GM12878 (cell line): ENCODE results near the gene FMNL3. TPM values are rescaled to one million over a fixed set of nuclear protein-coding genes. Genes with fewer than 3 reads are reported as not detected.

Experiments
- ATAC-seq: fragments of 200-7000 bp; cut with Tn5 transposase; 3 replicates; pipeline ENCODE4 v1.9.1; 2020; ENCODE audit warnings: mild to moderate bottlenecking, moderate library complexity
- BruUV-seq: library from RNA; stranded (reverse); fragments of 400-500 nt; replicated peaks from 2 replicates; lab custom pipeline; 2021; lab: Mats Ljungman, UMichigan
- CTCF ChIA-PET: fragments of 300-600 bp; sonication (Branson Sonifier 250); formaldehyde crosslinking; extraction: SDS; loops from one replicate; lab custom pipeline; 2021; ENCODE audit warnings: inconsistent platforms; lab: Yijun Ruan, JAX
- POLR2A ChIA-PET: fragments of 350-600 bp; formaldehyde crosslinking; extraction: SDS; loops from one replicate; lab custom pipeline; 2021; ENCODE audit warnings: inconsistent platforms; lab: Charles Lee
- RAD21 ChIA-PET: fragments of 300-600 bp; sonication (Branson Sonifier 250); formaldehyde crosslinking; loops from one replicate; lab custom pipeline; 2023; ENCODE audit warnings: antibody characterized with exemption; ENCODE audit not compliant: unreplicated experiment; lab: Charles Lee
- SMC1A ChIA-PET: fragments of 300-600 bp; sonication (Branson Sonifier 250); formaldehyde crosslinking; loops from one replicate; lab custom pipeline; 2023; ENCODE audit not compliant: unreplicated experiment, uncharacterized antibody; lab: Charles Lee
- DNase-seq: peaks from one replicate; pipeline ENCODE4 v3.0.0-alpha.2; 2011; ENCODE audit warnings: low read depth, low spot score
- FAIRE-seq: peaks from 3 replicates; lab custom pipeline; 2011; peaks lifted over from hg19 to GRCh38; lab: Jason Lieb, UNC
- H2AFZ ChIP-seq: 2 replicates; pipeline ENCODE4 v1.6.0; 2011; ENCODE audit warnings: low read depth, low read length, control low read depth; ENCODE audit not compliant: control insufficient read depth
- H3K27ac ChIP-seq: 2 replicates; pipeline ENCODE4 v1.5.1; 2011; ENCODE audit warnings: control low read depth; ENCODE audit not compliant: control insufficient read depth, insufficient read depth
- H3K27me3 ChIP-seq, 2 experiments: replicated peaks in 1 of 2; 2 replicates each; pipeline versions ENCODE4 v1.6.0 to v1.6.1; 2011; ENCODE audit warnings: low read length in 1 of 2; ENCODE audit not compliant: control insufficient read depth in 2 of 2, insufficient read depth in 2 of 2
- H3K36me3 ChIP-seq, 2 experiments: 2 replicates each; pipeline ENCODE4 v1.5.1; 2011; ENCODE audit warnings: low read length in 1 of 2; ENCODE audit not compliant: control insufficient read depth in 2 of 2, insufficient read depth in 2 of 2
- H3K4me1 ChIP-seq: 2 replicates; pipeline ENCODE4 v1.6.1; 2011; ENCODE audit warnings: mild to moderate bottlenecking, low read length, moderate library complexity, mixed read lengths; ENCODE audit not compliant: control insufficient read depth, insufficient read depth
- H3K4me2 ChIP-seq: 2 replicates; pipeline ENCODE4 v1.6.0; 2011; ENCODE audit warnings: control low read depth; ENCODE audit not compliant: control insufficient read depth, insufficient read depth
- H3K4me3 ChIP-seq: fragments of 200-600 bp; sonication (generic); 2 replicates; pipeline ENCODE4 v1.5.1; 2016
- H3K79me2 ChIP-seq: 2 replicates; pipeline ENCODE4 v1.6.0; 2011; ENCODE audit warnings: low read length; ENCODE audit not compliant: control insufficient read depth, insufficient read depth
- H3K9ac ChIP-seq: 2 replicates; pipeline ENCODE4 v1.8.0; 2011; ENCODE audit warnings: low read length, control low read depth, mixed read lengths; ENCODE audit not compliant: control insufficient read depth, insufficient read depth
- H3K9me3 ChIP-seq: replicated peaks from 3 replicates; pipeline ENCODE4 v1.5.1; 2011; ENCODE audit warnings: mild to moderate bottlenecking, low read length; ENCODE audit not compliant: control insufficient read depth, insufficient read depth
- H4K20me1 ChIP-seq: 2 replicates; pipeline ENCODE4 v1.6.0; 2011; ENCODE audit not compliant: control insufficient read depth, insufficient read depth
- BMI1 ChIP-seq: fragments of 450-650 bp; IDR thresholded peaks from 2 replicates; pipeline ENCODE4 v1.6.1; 2016; ENCODE audit warnings: mild to moderate bottlenecking, moderate library complexity, borderline replicate concordance
- BRCA1 ChIP-seq: IDR thresholded peaks from 2 replicates; pipeline ENCODE4 v1.6.1; 2011; ENCODE audit warnings: low read depth, low read length, improper control_type of control experiment
- FOS ChIP-seq: IDR thresholded peaks from 3 replicates; pipeline ENCODE4 v1.6.1; 2011; ENCODE audit warnings: borderline replicate concordance; ENCODE audit not compliant: insufficient read length; ENCODE audit errors: extremely low read depth
- IRF3 ChIP-seq: fragments of 450-650 bp; IDR thresholded peaks from 2 replicates; pipeline ENCODE4 v1.6.1; 2014; ENCODE audit warnings: mild to moderate bottlenecking
- NKRF ChIP-seq: fragments of 450-650 bp; conservative IDR thresholded peaks from 2 replicates; pipeline ENCODE4 v1.6.1; 2017; ENCODE audit warnings: mild to moderate bottlenecking, moderate library complexity
- POLR2AphosphoS5 ChIP-seq: IDR thresholded peaks from 2 replicates; pipeline ENCODE4 v1.6.1; 2011; ENCODE audit warnings: mild to moderate bottlenecking, low read length, inconsistent platforms
- POU2F2 ChIP-seq: IDR thresholded peaks from 3 replicates; pipeline ENCODE4 v1.6.1; 2011; ENCODE audit warnings: low read depth, mild to moderate bottlenecking, low read length, borderline replicate concordance
- RELA ChIP-seq: fragments of 450-650 bp; IDR thresholded peaks from 2 replicates; pipeline ENCODE4 v1.8.0; 2014; ENCODE audit warnings: borderline replicate concordance; ENCODE audit not compliant: partially characterized antibody
- SRF ChIP-seq, 2 experiments: IDR thresholded peaks; 2 replicates each; pipeline ENCODE4 v1.6.1; 2011; ENCODE audit warnings: low read depth in 2 of 2, low read length in 2 of 2, mild to moderate bottlenecking in 1 of 2, moderate library complexity in 1 of 2
- STAT3 ChIP-seq: IDR thresholded peaks from 2 replicates; pipeline ENCODE4 v1.6.1; 2011; ENCODE audit warnings: low read depth, low read length, improper control_type of control experiment
- SUPT20H ChIP-seq: IDR thresholded peaks from 2 replicates; pipeline ENCODE4 v1.6.1; 2011; ENCODE audit warnings: low read depth, mild to moderate bottlenecking, low read length, moderate library complexity, borderline replicate concordance; ENCODE audit not compliant: control insufficient read depth
- ZNF592 ChIP-seq: fragments of 450-650 bp; IDR thresholded peaks from 2 replicates; pipeline ENCODE4 v1.6.1; 2017; ENCODE audit warnings: mild to moderate bottlenecking, moderate library complexity
- WGBS: methylation state at CpG from one replicate; pipeline ENCODE4 v1.1.6; 2016; ENCODE audit warnings: low lambda C conversion rate; ENCODE audit not compliant: insufficient replicate concordance, insufficient coverage; ENCODE audit errors: missing lambda C conversion rate; 5-methylcytosine and 5-hydroxymethylcytosine counted together
- in situ Hi-C: fragments of 300-500 bp; cut with MboI; formaldehyde crosslinking; loops from 9 replicates; pipeline ENCODE4 v1.14.3; 2018; ENCODE audit warnings: mixed read lengths
- intact Hi-C: fragments of 100-400 bp; cut with micrococcal nuclease; formaldehyde crosslinking; loops from one replicate; pipeline ENCODE4 v1.14.2; 2022; ENCODE audit not compliant: unreplicated experiment
- polyA plus RNA-seq, 11 experiments: library from polyadenylated mRNA; depleted of rRNA in 4 of 11; unstranded in 6 of 11; stranded (reverse) in 5 of 11; fragments of >200 nt; fragmentation: Nextera tagmentation in 4 of 11; fragmentation: Illumina TruSeq in 1 of 11; extraction: Ambion mirVana in 4 of 11; extraction: Trizol in 1 of 11; gene quantifications; 1 replicate in 1 of 11; 2 replicates in 10 of 11; pipeline versions ENCODE4 v1.2.1 to v1.2.3, GENCODE V29; 2011 to 2016; ENCODE audit warnings: inconsistent platforms in 2 of 11, missing spikeins in 2 of 11, low read depth in 1 of 11
- total RNA-seq, 4 experiments: library from RNA; depleted of rRNA in 3 of 4; stranded (reverse); fragments of >200 nt in 3 of 4; fragmentation: Illumina TruSeq in 1 of 4; extraction: Trizol in 1 of 4; gene quantifications; 2 replicates each; pipeline versions ENCODE4 v1.2.1 to v1.2.3, GENCODE V29; 2013 to 2021

Gene FMNL3
- total and polyA plus RNA-seq, 10 of the 15 experiments (the other 5 are each of a cell fraction or from before 2014, with no cell fraction given) = 3.0 to 64.9 (median 30.9) TPM

- Histone ChIP-seq H3K27ac (no peak overlapping the region), H3K27me3 (no peaks in the 10 kb centered on the region), H3K4me3 (no peak overlapping the region), H3K9me3 (no peaks in the 10 kb centered on the region), H3K4me2 (no peak overlapping the region), H4K20me1 (no peaks in the 10 kb centered on the region), H3K79me2 (no peaks in the 10 kb centered on the region), H3K4me1 (no peaks in the 10 kb centered on the region), H2AFZ (no peak overlapping the region), H3K9ac (no peak overlapping the region), H3K36me3 (peaks cover 30 to 53% of the 10 kb centered on the region in 2 experiments)
- no peak for ATAC-seq
- in situ Hi-C loops = loop anchor here (10.0 kb wide), 1 partner anchor 188 kb away; no protein-coding TSS in a partner anchor
- intact Hi-C loops = no loop called here
- no peak for TF ChIP-seq SRF (IDR thresholded peaks at IDR 0.05; ENCODE audit: low read depth in 2 of 2, low read length in 2 of 2)
- TF ChIP-seq FOS = no peak
- TF ChIP-seq STAT3 = no peak
- TF ChIP-seq NKRF = no peak
- no peak for TF ChIP-seq BMI1
- TF ChIP-seq POU2F2 = no peak
- TF ChIP-seq ZNF592 = no peak
- TF ChIP-seq SUPT20H = no peak
- TF ChIP-seq RELA = no peak
- no peak for TF ChIP-seq POLR2AphosphoS5
- TF ChIP-seq BRCA1 = no peak
- TF ChIP-seq IRF3 = no peak
- ChIA-PET SMC1A (interaction anchor here (1.2 to 10.9 kb wide), 3 partner anchors 15 to 61 kb away, joined by 3 to 191 read pairs (median 19); partner anchors contain the start of gene FMNL3), CTCF (interaction anchor here (1.1 to 20.4 kb wide), 3 partner anchors 9 to 63 kb away, joined by 4 to 486 read pairs (median 13); partner anchors contain the start of gene FMNL3), RAD21 (interaction anchor here (6.4 kb wide), 1 partner anchor 60 kb away, joined by 107 read pairs; the partner anchor contains the start of gene FMNL3), POLR2A (no interaction called here)
- BruUV-seq = no TSS peak
- FAIRE-seq = no peak
- 81% methylated on average over 7 of the region's 7 CpGs for WGBS
- DNase-seq = no peak
These were observed 60.8 kb downstream of the FMNL3 start for GRCh38 chr12:49646331-49646830.
